ENCODE measurements around the gene USP47. TPM values are rescaled to one million over a fixed set of nuclear protein-coding genes. Genes with fewer than 3 reads are reported as not detected.

The USP47 gene
- total and polyA plus RNA-seq, 2 of the 8 experiments (the other 6 are each of a cell fraction or from before 2014, with no cell fraction given): 4.2 to 21.3 TPM

- TF ChIP-seq KDM1A (IDR thresholded peaks at IDR 0.05; ENCODE audit: borderline replicate concordance, low read length): no peak
Measured at GRCh38 chr11:11949482-11949881, 107.7 kb downstream of the USP47 start (continued).

- CTCF ChIA-PET (ENCODE audit: partially characterized antibody): interaction anchor here (1.4 kb wide), 1 partner anchor 15 kb away, joined by 5 read pairs; no protein-coding TSS in a partner anchor
- no peak overlapping the region for H3K4me2 ChIP-seq (ENCODE audit: insufficient read depth in 1 of 2, low read depth in 2 of 2, low read length in 2 of 2)
- H4K20me1 ChIP-seq (replicated peaks in 1 of 2; ENCODE audit: control insufficient read depth in 1 of 2, insufficient read depth in 2 of 2, low read length in 2 of 2): peaks cover 0 to 3% of the 10 kb centered on the region in 2 experiments
- H4K8ac ChIP-seq (ENCODE audit: extremely low read depth, insufficient read depth, low read length): no peak overlapping the region
- peaks cover 0 to 39% (median 12%) of the 10 kb centered on the region in 4 experiments; a peak in 5 of 8 replicates for H3K36me3 ChIP-seq (ENCODE audit: control insufficient read depth in 2 of 4, insufficient read depth in 4 of 4, low read length in 3 of 4)
- H2BK15ac ChIP-seq (ENCODE audit: low read length): no peak overlapping the region
- H4K91ac ChIP-seq (replicated peaks; ENCODE audit: insufficient read length, low read length): no peak overlapping the region
- H3K27ac ChIP-seq (ENCODE audit: low read depth, low read length): no peak overlapping the region
- H3K79me1 ChIP-seq (ENCODE audit: low read depth, low read length): no peaks in the 10 kb centered on the region
- no peak overlapping the region for H3K4ac ChIP-seq (replicated peaks; ENCODE audit: insufficient read length, low read depth, low read length)
- no peak overlapping the region for H2BK12ac ChIP-seq (ENCODE audit: low read depth, low read length)
- H3K4me3 ChIP-seq (ENCODE audit: extremely low read depth in 1 of 4, insufficient read depth in 2 of 4, low read depth in 3 of 4, low read length in 4 of 4): no peak overlapping the region
- TF ChIP-seq SIN3A (conservative IDR thresholded peaks at IDR 0.05 in 1 of 2, IDR thresholded peaks at IDR 0.05 in 1 of 2; ENCODE audit: low read depth in 1 of 2, low read length in 2 of 2) (no peak), TAF1 (IDR thresholded peaks at IDR 0.05; ENCODE audit: low read depth, low read length) (no peak), BACH1 (IDR thresholded peaks at IDR 0.05; ENCODE audit: low read length) (no peak), TBP (IDR thresholded peaks at IDR 0.05; ENCODE audit: low read depth, low read length) (no peak), MAX (IDR thresholded peaks at IDR 0.05) (no peak), KDM5A (IDR thresholded peaks at IDR 0.05; ENCODE audit: low read length) (no peak), SP4 (IDR thresholded peaks at IDR 0.05; ENCODE audit: low read length) (no peak)
- FAIRE-seq: no peak
- H3K79me2 ChIP-seq (ENCODE audit: control insufficient read depth in 1 of 2, insufficient read depth in 2 of 2, low read length in 2 of 2): no peaks in the 10 kb centered on the region
- H2AK5ac ChIP-seq (ENCODE audit: low read depth, low read length): no peak overlapping the region
- no peak overlapping the region for H3K23ac ChIP-seq (ENCODE audit: insufficient read length)
- H3K56ac ChIP-seq (replicated peaks; ENCODE audit: insufficient read length, low read depth, low read length): no peak overlapping the region
- no peak overlapping the region for H3K18ac ChIP-seq (ENCODE audit: extremely low read depth, low read length)
- POLR2A ChIA-PET (ENCODE audit: partially characterized antibody): no interaction called here
- H2BK20ac ChIP-seq (ENCODE audit: low read length): no peak overlapping the region
- H2BK120ac ChIP-seq (replicated peaks; ENCODE audit: low read depth, low read length): no peak overlapping the region
- no peaks in the 10 kb centered on the region for H3K27me3 ChIP-seq (replicated peaks in 1 of 4; ENCODE audit: control insufficient read depth in 3 of 4, extremely low read depth in 1 of 4, insufficient read depth in 3 of 4, low read length in 3 of 4)
- H3K4me1 ChIP-seq (replicated peaks in 1 of 4; ENCODE audit: control insufficient read depth in 3 of 4, insufficient read depth in 4 of 4, low read length in 3 of 4): no peaks in the 10 kb centered on the region
- H3K23me2 ChIP-seq (ENCODE audit: low read depth, low read length): no peaks in the 10 kb centered on the region
- no peak overlapping the region for H3K14ac ChIP-seq (ENCODE audit: insufficient read length)
- H2BK5ac ChIP-seq (ENCODE audit: low read depth, low read length): no peak overlapping the region
- no peak overlapping the region for H3K9ac ChIP-seq (replicated peaks in 1 of 4; ENCODE audit: extremely low read depth in 1 of 4, low read depth in 3 of 4, low read length in 3 of 4)
- H4K5ac ChIP-seq (ENCODE audit: insufficient read length, low read depth, low read length): no peak overlapping the region
- no peaks in the 10 kb centered on the region for H3K9me3 ChIP-seq (ENCODE audit: insufficient read depth in 2 of 2, low read depth in 1 of 2, low read length in 1 of 2)
- H2AFZ ChIP-seq (ENCODE audit: low read length): no peak overlapping the region
- no peak for DNase-seq (ENCODE audit: low read depth in 1 of 2, low spot score in 2 of 2)
Measured at GRCh38 chr11:11952036-11952435, 110.3 kb downstream of the USP47 start.
